ENCODE measurements around the gene AKT2.

Gene AKT2

GRCh38 chr19:40184273-40184672 is 100.9 kb downstream of the AKT2 start:
- no peak for DNase-seq (ENCODE audit: low read depth)

Data from stimulated activated CD8-positive, alpha-beta memory T cell treated with anti-CD3 and anti-CD28 coated beads, Interleukin-15, amount 100 ng/mL, for 24 hours (primary cell).